Activated CD8-positive, alpha-beta memory T cell treated with anti-CD3 and anti-CD28 coated beads, Interleukin-2, amount 50 U/mL, for 48 hours (primary cell): ENCODE measurements around the gene SNX19.
"Not testable (repeated sequence)": the region's sequence is repeated elsewhere in the genome, so short reads cannot be mapped to it uniquely, and the experiment has no call there.

Experiments used
- DNase-seq: peaks from one replicate; pipeline ENCODE4 v3.0.0-alpha.2; 2020

SNX19 gene, protein sequence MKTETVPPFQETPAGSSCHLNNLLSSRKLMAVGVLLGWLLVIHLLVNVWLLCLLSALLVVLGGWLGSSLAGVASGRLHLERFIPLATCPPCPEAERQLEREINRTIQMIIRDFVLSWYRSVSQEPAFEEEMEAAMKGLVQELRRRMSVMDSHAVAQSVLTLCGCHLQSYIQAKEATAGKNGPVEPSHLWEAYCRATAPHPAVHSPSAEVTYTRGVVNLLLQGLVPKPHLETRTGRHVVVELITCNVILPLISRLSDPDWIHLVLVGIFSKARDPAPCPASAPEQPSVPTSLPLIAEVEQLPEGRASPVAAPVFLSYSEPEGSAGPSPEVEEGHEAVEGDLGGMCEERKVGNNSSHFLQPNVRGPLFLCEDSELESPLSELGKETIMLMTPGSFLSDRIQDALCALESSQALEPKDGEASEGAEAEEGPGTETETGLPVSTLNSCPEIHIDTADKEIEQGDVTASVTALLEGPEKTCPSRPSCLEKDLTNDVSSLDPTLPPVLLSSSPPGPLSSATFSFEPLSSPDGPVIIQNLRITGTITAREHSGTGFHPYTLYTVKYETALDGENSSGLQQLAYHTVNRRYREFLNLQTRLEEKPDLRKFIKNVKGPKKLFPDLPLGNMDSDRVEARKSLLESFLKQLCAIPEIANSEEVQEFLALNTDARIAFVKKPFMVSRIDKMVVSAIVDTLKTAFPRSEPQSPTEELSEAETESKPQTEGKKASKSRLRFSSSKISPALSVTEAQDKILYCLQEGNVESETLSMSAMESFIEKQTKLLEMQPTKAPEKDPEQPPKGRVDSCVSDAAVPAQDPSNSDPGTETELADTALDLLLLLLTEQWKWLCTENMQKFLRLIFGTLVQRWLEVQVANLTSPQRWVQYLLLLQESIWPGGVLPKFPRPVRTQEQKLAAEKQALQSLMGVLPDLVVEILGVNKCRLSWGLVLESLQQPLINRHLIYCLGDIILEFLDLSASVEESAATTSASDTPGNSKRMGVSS

DNA sequence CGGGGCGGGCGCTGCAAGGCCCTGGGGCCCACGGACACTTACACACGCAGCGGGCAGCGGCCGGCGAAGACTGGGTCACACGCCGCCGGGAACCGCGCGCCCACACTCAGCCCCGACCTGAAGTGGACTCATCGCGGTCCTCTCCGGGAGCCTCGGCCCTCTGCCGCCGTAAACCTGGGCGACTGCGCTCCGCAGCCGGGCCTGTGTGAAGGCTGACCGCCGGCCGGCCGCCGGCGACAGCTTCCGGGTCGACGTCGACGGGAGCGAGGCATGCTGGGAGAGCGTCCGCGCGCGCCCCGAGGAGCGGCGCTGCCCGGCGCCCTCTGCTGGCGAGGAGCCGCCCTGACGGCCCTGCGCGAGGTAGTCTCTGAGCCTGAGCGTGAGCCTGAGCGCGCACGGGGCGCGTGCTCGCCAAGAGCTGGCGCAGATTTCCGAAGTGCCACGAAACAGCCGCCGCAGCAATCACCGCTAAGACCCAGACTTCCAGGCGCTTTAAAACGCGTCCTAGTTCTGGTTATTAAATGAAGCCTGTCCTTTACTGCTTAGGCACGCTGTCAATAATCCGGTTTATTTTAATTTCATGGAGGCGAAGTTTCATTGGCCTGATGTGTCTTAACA, at the start of gene SNX19:
Gene SNX19 (minus strand): TSS at position 242 of the 618 bp plus-strand sequence. CDS start 540 bp downstream, outside the sequence.
- DNase-seq = peak; percentile 94

DNA sequence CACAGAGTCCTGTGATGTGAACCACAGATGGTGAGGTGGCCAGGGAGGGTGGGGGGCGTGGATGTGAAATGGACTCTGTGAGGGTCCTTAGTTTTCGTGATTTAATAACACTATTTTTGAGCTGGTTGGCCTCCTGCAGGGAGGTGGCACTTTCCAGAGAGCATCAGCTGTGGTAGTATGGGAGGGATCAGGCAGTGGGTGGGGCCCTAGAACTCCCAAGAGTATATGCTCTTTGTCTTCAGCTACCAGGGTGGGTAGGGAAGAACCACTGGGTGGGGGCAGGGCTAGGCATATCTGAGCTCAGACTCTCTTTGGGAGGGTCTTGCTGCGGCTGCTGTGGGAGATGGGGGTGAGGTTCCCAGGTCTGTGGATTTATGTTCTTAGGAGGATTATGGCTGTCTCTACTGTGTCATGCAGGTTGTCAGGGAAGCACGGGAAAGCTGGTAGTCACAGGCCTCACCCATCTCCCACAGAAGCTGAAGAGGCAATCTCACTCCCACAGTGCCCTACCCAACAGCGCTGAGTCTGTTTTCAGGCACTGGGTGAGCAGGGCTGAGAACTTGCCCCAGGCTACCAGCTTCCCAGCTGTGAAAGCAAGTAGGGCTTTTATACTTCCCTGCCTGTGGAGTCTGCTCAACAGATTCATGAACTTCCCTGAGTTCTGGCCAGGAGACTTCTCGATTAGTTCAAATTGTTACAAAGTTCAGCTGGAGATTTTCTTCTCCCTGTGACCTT, 47.9 kb upstream of the SNX19 start:
- DNase-seq = no peak

DNA sequence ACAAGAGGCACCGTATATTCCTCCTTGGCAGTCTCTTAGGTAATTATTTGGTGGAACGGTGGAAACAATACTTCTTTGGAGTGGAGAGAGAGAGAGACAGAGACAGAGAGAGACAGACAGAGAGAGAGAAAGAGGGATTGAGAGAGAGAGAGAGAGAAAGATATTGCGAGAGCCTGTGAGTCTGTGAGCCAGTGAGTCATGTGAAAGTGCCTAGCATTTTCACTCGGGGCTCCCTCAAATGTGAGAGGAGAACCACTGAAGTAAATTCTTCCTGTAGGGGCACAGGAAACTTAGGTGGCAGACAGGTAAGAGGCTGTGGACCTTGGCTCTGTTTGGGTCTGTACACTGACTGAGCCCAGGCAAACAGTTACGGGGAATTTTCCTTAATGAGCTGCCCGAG, 31.6 kb upstream of the SNX19 start:
- no peak for DNase-seq

DNA sequence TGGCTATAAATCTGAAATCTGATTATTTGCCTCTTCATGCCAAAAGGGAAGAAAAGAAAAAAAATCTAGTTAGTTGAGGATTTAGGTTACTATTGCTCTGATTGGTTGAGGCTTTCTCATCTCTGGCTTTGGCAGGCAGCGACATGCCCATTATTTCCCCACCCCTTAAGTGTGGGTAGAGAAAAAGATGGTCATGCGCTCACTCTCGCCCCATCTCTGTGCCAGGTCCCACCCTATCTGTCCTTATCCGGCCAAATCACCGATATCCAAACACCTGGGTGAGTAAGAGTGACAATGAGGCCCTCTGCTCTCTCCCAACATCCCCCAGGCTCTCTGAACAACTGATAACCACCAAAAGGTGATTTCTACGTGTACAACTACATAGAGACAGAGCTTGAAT, 31.2 kb upstream of the SNX19 start:
- no peak for DNase-seq

DNA sequence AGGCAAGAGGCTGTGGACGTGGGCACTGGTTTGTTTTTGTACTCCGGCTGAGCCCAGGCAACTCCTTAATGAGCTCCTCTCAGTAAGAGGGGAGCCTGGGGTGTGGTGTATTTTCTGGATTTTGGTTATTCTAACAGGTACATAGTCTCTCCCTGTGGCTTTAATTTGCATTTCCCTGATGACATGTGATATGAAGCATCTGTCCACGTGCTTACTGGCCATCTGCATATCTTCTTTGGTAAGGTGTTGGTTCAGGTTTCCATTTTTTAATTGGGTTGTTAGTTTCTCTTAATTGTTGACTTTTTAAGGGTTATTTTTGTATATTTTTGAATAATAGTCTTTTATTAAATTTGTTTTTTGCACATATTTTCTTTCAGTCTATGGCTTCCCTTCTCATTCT, 30.8 kb upstream of the SNX19 start:
- no peak for DNase-seq

DNA sequence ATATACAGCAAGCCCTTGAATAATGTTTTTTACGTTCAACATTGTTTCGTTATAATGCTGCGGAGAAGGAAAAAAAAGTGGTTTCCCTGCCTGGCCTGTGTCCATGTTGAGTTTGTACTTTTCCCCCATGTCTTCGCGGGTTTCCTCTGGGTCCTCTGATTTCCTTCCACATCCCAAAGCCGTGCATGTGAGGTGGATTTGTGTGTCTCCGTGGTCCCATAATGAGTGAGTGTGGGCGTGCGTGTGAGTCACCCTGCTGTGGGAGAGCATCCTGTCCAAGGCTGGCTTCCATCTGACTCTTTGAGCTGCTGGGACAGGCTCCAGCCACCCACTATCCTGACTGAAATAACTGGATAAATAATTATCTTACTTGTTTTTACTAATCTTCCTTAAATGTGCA, 29.6 kb upstream of the SNX19 start:
- no peak for DNase-seq

DNA sequence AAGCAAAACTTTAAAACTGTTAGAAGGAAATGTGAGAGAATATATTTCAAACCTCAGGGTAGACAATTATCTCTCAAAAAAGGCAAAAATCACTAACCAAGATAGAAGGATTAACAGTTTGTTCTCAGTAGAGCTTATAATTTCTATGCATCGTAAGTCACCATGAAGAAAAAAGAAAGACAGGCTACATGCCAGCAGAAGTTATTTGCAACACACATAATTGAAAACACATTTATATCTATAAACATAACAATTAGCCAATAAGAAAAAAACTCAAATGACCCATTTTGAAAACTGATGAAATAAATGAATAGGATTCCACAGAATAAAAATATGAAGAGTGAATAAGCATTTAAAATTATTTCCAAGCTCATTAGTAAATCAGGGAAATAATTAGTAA, 24.4 kb upstream of the SNX19 start:
- no peak for DNase-seq

DNA sequence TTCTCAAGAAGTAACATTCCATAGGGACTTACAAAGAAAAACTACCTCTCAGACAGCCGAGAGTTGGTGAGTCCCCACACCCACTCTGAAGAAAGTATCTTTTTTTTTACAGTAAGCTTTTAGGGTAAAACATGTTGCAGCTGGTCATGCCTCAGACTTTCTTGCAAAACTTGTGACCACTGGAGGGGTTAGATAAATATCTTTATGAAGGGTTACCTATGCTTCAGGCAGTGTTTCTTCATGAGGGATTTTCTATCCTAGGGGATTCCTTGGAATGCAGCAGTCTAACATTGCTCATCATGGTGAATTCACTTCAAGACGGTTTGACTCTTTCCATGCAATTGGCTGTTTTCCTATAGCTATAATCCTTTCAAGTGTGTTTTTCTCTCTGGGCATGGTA, 20.8 kb upstream of the SNX19 start:
- DNase-seq = no peak

DNA sequence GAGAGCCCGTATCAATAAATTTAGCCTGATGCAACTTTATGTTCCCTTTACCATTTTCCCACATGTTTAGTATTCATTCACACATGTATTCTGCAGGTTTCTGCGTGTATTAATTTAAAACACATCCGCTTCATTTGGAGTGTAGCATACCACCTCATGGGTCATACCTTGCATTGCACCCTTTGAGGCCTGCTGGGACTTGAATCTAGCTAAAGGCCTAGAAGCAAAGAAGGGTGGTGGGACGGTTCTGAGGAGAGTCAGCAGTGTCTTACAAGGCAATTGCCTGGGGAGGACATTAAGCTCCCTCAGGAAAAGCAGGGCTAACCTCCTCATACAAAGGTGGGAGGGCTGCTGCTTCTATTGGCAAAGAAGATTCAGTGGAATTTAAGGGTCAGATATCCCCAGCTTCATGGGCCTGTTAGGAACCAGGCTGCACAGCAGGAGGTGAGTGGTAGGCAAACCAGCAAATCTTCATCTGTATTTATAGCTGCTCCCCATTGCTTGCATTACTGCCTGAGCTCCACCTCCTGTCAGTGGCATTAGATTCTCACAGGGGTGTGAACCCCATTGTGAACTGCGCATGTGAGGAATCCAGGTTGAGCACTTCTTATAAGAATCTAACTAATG, 15.9 kb upstream of the SNX19 start:
- DNase-seq = no peak

DNA sequence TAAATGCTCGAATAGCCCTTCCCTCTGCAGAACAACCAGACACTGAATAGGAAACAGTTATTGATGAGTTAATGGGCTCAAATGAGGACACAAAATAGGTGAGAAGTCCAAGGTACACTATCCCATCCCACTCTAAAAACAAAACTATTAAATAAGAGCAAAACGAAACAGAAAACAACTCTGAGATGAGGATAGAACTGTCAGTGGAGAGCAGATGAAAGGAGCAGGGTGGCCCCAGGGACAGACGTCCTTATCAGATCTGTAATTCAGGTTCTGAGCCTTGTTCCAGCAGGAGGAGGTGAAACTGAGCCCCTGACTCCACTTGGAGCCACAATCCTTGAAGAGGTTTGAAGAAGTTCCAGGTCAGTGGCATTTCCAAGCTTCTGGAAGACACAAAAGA, 8.5 kb upstream of the SNX19 start:
- no peak for DNase-seq

DNA sequence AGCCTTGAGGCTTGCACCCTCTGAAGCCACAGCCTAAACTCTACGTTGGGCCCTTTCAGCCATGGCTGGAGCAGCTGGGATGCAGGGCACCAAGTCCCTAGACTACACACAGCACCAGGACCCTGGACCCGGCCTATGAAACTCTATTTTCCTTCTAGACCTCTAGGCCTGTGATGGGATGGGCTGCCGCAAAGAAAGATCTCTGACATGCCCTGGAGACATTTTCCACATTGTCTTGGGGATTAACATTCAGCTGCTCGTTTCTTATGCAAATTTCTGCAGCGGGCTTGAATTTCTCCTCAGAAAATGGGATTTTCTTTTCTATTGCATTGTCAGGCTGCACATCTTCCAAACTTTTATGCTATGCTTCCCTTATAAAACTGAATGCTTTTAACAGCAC, 4.3 kb upstream of the SNX19 start:
- not testable (repeated sequence) for DNase-seq

DNA sequence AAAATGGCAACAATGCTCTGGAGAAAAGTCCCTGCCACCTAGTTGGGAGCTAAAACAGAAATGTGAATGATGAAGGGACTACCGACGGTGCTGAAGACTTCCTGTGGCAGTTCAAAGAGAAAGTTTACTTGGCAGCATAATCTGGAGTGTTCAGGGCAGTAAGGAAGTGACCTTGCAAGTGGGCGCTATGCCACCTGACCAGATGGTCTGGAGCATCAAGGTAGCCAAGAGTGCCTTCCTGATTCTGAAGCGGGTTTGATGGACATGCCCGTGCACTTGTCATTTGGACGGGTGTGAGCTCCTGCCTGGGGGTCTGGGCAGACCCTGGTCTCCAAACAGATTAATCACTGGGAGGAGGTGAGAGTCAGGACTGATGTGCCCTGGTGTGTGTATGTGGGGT, 1.8 kb upstream of the SNX19 start:
- no peak for DNase-seq

DNA sequence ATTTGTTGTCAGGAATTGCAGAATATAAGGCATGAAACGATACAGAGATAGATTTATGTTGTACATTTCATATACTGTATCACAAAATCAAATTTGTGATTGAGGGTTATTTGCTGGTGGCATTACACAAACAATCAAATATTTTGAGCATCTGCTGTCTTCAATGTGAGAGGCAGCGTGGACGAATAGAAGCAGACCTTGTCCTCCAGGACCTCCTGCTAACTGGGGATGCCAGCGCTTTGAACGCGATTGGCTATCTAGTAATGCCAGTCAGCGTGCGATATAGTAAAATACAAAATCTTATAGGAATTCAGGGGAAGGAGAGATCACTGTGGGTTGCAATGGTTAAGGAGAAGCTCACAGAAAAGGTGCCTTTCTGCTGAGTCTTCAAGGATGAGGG, 631 bp upstream of the SNX19 start:
- DNase-seq = no peak

DNA sequence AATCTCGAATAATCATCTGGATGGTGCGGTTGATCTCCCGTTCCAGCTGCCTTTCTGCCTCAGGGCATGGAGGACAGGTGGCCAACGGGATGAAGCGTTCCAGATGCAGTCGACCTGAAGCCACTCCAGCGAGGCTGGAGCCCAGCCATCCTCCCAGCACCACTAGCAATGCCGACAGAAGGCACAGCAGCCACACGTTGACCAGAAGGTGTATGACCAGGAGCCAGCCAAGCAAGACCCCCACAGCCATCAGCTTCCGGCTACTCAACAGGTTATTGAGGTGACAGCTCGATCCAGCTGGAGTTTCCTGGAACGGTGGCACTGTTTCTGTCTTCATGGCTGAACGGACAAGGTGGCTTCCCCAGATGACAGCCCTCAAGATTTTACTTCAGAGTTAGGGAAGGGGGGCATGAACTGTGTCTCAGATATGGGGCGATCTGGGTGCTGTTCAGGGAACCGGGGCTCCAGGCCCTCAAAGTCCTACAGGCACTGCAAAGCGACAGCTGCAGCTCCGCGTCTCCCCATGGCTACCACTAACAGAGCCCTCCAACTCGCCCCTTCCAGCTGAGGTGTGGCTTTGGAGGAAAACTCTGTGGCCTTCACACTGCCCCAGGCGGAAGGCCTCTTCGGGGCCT, 559 bp downstream of the SNX19 start:
- DNase-seq = no peak

DNA sequence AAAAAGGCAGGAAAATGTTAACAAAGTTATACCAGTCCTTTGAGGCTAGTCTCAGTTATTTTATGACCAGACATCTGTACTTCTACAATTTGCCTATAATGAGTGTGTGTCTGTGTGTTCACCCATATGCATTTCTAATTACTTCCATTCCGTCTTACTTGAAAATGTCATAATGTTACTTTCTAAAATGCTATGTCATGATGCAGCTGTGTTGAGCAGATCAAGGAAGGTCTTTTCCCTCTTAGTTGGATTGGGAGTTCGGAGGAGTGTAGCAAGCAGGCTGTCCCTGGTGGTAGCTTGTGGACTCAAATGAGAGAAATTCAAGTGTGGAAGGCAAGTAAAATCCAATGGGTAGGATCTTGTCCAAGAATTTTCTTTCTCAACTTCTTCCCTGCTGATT, 3.0 kb downstream of the SNX19 start:
- no peak for DNase-seq

DNA sequence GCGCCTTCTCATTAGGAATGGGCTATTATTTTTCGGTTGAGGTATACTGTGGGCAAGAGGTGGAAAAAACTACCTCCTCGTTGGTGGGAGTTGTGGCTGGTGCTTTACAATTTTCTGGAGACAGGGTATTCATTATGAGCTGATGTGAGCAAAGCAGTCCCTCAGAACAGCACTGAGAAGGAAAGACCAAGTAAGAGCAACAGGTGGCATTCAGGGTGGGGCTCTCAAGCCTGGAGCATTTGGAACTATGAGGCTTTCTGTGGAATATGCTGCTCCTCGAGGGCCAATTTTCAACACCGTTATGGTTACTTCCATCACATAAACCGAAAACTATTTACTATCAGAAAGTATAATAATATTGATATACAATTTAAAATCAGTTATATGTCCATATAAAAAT, 3.7 kb downstream of the SNX19 start:
- no peak for DNase-seq

DNA sequence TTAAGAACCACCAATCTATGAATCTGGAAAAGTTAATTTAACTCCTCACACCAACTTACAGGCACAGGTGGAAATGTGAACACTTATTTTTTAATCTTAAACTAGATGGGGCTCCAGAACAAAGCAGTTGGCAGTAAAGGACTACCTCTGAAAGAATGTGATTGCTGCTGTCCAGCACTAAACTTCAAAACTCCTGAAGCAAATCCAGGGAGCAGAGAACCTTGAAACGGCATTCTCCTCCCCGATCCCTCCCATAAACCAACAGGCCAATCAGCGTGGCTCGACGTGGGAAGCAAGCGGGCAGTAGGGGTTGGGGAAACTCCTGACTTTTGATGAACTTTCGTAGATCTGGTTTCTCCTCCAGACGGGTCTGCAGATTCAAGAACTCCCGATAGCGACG, 5.0 kb downstream of the SNX19 start:
- DNase-seq = no peak

DNA sequence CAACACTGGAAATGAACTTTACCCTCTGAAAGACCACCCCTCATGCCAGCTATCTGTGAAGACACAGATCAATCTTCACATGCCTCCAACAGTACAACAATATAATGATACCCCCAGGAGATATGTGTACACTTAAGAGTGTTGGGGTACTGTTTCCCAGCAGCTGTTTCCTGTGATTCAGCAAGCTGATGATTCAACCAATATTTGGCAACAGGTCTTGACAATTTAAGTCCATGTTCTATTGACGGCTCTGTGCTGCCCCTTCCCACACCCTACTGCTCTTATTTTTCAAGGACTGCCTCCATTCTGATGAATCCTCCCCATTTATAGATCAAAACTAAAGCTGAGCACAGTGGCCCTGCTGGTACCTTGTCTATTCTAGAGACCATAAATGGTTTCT, 6.6 kb downstream of the SNX19 start:
- DNase-seq = no peak

DNA sequence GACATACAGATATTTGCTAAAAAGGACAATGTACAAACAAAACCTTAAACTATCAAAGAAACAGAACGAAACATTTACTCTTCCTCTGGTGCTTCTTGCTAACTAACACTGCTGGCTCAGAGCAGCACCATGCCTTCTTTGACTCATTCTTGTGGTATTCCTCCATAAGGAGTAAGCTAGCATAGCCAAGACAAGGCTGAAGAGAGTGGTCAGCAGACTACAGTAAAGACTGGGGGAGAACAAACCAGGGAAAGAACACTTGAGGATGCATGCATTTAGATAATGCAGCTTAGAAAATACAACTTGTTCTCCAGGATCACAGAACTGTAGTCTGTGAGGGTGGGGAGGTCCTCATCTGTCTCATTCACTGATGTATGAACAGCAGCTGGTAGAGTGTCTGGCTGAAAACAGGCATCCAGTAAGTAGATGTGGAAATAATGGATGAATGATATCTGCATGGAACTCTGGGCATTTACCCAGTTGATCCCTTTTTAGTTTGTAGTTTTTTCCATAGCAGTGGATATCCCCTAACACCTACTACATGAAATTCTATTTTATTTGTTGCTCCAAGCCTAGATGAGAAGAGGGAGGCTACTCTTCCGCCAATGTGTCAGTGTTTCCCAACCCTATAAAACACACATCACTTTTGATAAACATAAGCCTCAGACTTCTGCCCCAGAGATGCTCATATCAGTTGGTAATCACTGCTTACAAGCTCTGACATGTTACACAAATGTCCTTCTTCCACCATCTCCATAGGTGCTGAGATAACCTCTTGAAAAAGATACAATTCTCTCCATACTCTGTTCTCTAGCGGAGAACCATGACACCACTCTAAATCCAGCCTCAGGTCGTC, 7.3 kb downstream of the SNX19 start:
- DNase-seq = no peak

DNA sequence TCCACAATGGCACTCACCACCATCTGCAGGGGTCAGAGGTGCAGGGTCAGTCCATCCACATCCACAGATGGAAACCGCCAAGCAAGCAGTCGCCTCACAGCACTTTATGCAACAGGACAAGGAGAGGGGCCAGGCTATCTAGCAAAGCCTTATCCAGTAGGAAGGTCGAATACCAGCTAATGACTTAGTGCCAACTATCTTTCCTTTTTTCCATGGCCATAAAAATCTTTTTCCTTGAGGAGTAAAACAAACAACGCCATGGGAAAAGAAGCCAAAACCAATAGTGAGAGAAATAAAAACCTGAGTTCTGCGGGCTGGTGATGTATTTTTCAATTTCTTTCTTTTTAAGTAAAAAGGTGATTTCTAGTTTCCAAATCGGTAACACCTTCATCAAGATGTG, 8.2 kb downstream of the SNX19 start:
- no peak for DNase-seq

DNA sequence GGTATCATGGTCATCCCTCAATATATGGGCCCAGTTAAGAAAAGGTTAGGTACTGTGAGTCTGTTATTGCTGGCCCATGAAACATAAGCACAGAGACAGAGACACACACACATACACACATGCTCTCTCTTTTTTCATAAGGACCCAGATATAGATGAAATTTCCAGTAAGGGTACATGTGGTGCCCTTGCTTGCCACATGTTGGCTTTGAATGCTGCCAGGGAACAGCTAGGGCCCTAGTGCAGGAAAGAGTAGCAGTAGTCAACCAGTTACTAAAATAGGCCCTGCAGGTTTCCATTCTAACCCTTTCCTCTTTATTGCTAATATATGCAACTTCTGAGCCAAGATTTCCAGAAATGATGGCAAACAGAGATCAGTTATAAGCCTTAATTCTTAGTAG, 9.1 kb downstream of the SNX19 start:
- no peak for DNase-seq
